ENCODE results near the gene TUBA4A. TPM values are rescaled to one million over a fixed set of nuclear protein-coding genes. Genes with fewer than 3 reads are reported as not detected.
A peak's percentile ranks its signal among the peaks of the same experiment; 100 is the strongest.

TUBA4A gene
- total and polyA plus RNA-seq, 10 donors = 60.2 to 120 (median 73.4) TPM

DNA sequence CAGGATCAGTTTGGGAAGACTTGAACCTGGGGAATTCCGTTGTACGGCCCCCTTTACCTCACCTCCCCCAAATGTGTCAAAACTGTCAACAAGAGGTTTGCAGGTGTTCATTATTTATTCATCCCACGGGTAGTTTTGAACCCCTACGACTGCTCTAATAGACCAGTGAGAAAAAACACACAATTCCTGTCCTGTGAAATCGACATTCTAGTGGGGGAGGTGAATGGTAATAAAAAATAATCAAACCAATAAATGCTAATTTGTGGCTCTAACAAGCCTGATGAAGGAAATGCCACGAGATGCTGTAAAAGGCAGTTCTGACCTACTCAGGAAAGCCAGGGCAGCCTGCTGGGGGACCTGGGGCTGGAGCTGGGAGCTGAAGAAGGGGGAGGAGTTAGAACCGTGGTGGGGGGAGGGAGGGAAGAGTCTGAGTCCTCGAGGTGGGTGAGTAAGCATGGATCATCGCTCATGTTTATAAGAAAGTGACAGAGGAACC, 25.0 kb upstream of the TUBA4A start:
- WGBS, 5 donors = 5 to 9% (median 8%) methylated on average over 9 of the region's 9 CpGs
- Histone ChIP-seq H3K9me3 (no peaks in the 10 kb centered on the region), H3K27me3 (replicated peaks in 1 of 7) (no peaks in the 10 kb centered on the region), H3K27ac (peak overlapping the region; percentile 94 to 99 (median 98)), H3K36me3 (peaks cover 0 to 34% (median 26%) of the 10 kb centered on the region in 6 donors), H3K4me3 (peak overlapping the region; percentile 16 to 78 (median 58)), H3K4me1 (peaks cover 26 to 67% (median 41%) of the 10 kb centered on the region in 6 donors)
- intact Hi-C loops (cut with DNase I; ENCODE audit: low total_unique reads) = loop anchor here (5.0 kb wide), 1 partner anchor 51 kb away; the partner anchor contains the start of genes ANKZF1 and ATG9A
- TF ChIP-seq, protein P1, sequence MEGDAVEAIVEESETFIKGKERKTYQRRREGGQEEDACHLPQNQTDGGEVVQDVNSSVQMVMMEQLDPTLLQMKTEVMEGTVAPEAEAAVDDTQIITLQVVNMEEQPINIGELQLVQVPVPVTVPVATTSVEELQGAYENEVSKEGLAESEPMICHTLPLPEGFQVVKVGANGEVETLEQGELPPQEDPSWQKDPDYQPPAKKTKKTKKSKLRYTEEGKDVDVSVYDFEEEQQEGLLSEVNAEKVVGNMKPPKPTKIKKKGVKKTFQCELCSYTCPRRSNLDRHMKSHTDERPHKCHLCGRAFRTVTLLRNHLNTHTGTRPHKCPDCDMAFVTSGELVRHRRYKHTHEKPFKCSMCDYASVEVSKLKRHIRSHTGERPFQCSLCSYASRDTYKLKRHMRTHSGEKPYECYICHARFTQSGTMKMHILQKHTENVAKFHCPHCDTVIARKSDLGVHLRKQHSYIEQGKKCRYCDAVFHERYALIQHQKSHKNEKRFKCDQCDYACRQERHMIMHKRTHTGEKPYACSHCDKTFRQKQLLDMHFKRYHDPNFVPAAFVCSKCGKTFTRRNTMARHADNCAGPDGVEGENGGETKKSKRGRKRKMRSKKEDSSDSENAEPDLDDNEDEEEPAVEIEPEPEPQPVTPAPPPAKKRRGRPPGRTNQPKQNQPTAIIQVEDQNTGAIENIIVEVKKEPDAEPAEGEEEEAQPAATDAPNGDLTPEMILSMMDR (IDR thresholded peaks at IDR 0.05 in 8 of 11, conservative IDR thresholded peaks at IDR 0.05 in 3 of 11) = no peak
- TF ChIP-seq POLR2AphosphoS5 (IDR thresholded peaks at IDR 0.05) = no peak
- no peak for TF ChIP-seq POLR2A (IDR thresholded peaks at IDR 0.05)
- no peak for DNase-seq

GRCh38 chr2:219277703-219278654, 24.3 kb upstream of the TUBA4A start:
- Histone ChIP-seq H3K36me3 (peaks cover 0 to 27% (median 19%) of the 10 kb centered on the region in 6 donors), H3K27me3 (replicated peaks in 1 of 7) (no peaks in the 10 kb centered on the region), H3K4me1 (peaks cover 26 to 62% (median 41%) of the 10 kb centered on the region in 6 donors), H3K9me3 (no peaks in the 10 kb centered on the region), H3K27ac (peak overlapping the region; percentile 94 to 99 (median 98)), H3K4me3 (peak overlapping the region in 6 of 8 donors; percentile 18 to 78 (median 28))
- TF ChIP-seq, protein P1 (IDR thresholded peaks at IDR 0.05 in 8 of 11, conservative IDR thresholded peaks at IDR 0.05 in 3 of 11) = peak; percentile 91 to 99 (median 98)
- TF ChIP-seq POLR2AphosphoS5 (IDR thresholded peaks at IDR 0.05) = peak; percentile 31 to 65 (median 55)
- peak in 1 of 3 donors; percentile 14 for TF ChIP-seq POLR2A (IDR thresholded peaks at IDR 0.05)
- peak; percentile 94 for DNase-seq
- intact Hi-C loops (cut with DNase I; ENCODE audit: low total_unique reads) = loop anchor here (5.0 kb wide), 1 partner anchor 51 kb away; the partner anchor contains the start of genes ANKZF1 and ATG9A
- WGBS, 5 donors = 20 to 23% (median 22%) methylated on average over 23 to 25 of the region's 25 CpGs

- 66 to 84% (median 72%) methylated on average over 3 to 6 of the region's 6 CpGs for WGBS, 5 donors
- Histone ChIP-seq H3K27me3 (replicated peaks in 1 of 7) (no peaks in the 10 kb centered on the region), H3K36me3 (no peaks in the 10 kb centered on the region), H3K27ac (no peak overlapping the region), H3K4me3 (no peak overlapping the region), H3K4me1 (peaks cover 14 to 37% (median 30%) of the 10 kb centered on the region in 6 donors), H3K9me3 (no peaks in the 10 kb centered on the region)
- no peak for TF ChIP-seq POLR2AphosphoS5 (IDR thresholded peaks at IDR 0.05)
- TF ChIP-seq, protein P1 (IDR thresholded peaks at IDR 0.05 in 8 of 11, conservative IDR thresholded peaks at IDR 0.05 in 3 of 11) = no peak
- TF ChIP-seq POLR2A (IDR thresholded peaks at IDR 0.05) = no peak
- intact Hi-C loops (cut with DNase I; ENCODE audit: low total_unique reads) = no loop called here
- peak; percentile 68 for DNase-seq
These were observed 20.7 kb upstream of the TUBA4A start for GRCh38 chr2:219274361-219274921.

Measured in spleen (tissue), 11 donors.